WTC11 (cell line): Measurements from ENCODE around the gene IRF3. TPM values are rescaled to one million over a fixed set of nuclear protein-coding genes. Genes with fewer than 3 reads are reported as not detected.
"Not testable (repeated sequence)": the region's sequence is repeated elsewhere in the genome, so short reads cannot be mapped to it uniquely, and the experiment has no call there.

Experiments used
- ATAC-seq: fragments of 200-7000 bp; cut with Tn5 transposase; 2 replicates; pipeline ENCODE4 v1.10.0; 2021; ENCODE audit warnings: mild to moderate bottlenecking, moderate library complexity
- CTCF ChIA-PET: fragments of 300-600 bp; sonication (Branson Sonifier 250); formaldehyde crosslinking; loops from one replicate; lab custom pipeline; 2021; ENCODE audit warnings: antibody characterized with exemption; lab: Charles Lee
- POLR2A ChIA-PET: fragments of 350-600 bp; sonication (Branson Sonifier 250); formaldehyde crosslinking; loops from one replicate; lab custom pipeline; 2021; ENCODE audit warnings: antibody characterized with exemption; lab: Charles Lee
- DNase-seq: peaks from one replicate; pipeline ENCODE4 v3.0.0; 2021; ENCODE audit warnings: low spot score
- H3K27ac Mint-ChIP-seq: 2 replicates; pipeline ENCODE4 v1.8.0; 2021; ENCODE audit warnings: mixed read lengths
- H3K27me3 Mint-ChIP-seq: 2 replicates; pipeline ENCODE4 v1.8.0; 2021; ENCODE audit warnings: low read depth, mild to moderate bottlenecking, moderate library complexity, mixed read lengths
- H3K36me3 Mint-ChIP-seq: 2 replicates; pipeline ENCODE4 v1.8.0; 2021; ENCODE audit warnings: mixed read lengths
- H3K4me1 Mint-ChIP-seq: 2 replicates; pipeline ENCODE4 v1.8.0; 2022; ENCODE audit warnings: mixed read lengths
- H3K4me3 Mint-ChIP-seq: 2 replicates; pipeline ENCODE4 v1.8.0; 2021; ENCODE audit warnings: mild to moderate bottlenecking, moderate library complexity, mixed read lengths
- H3K9me3 Mint-ChIP-seq: 2 replicates; pipeline ENCODE4 v1.8.0; 2021; ENCODE audit warnings: mixed read lengths
- ATF1 ChIP-seq: sonication (generic); formaldehyde crosslinking; IDR thresholded peaks from 2 replicates; pipeline ENCODE4 v1.8.1; 2023; ENCODE audit warnings: mild to moderate bottlenecking, moderate library complexity, missing genetic modification reagents
- ATF3 ChIP-seq: sonication (generic); formaldehyde crosslinking; conservative IDR thresholded peaks from 2 replicates; pipeline ENCODE4 v1.8.1; 2022; ENCODE audit warnings: mild to moderate bottlenecking, missing genetic modification reagents
- CREM ChIP-seq: sonication (generic); formaldehyde crosslinking; IDR thresholded peaks from 2 replicates; pipeline ENCODE4 v1.8.1; 2022; ENCODE audit warnings: mild to moderate bottlenecking, missing genetic modification reagents, moderate library complexity
- ETV6 ChIP-seq: sonication (generic); formaldehyde crosslinking; IDR thresholded peaks from 2 replicates; pipeline ENCODE4 v1.8.1; 2022; ENCODE audit warnings: mild to moderate bottlenecking, missing genetic modification reagents
- FOXJ3 ChIP-seq: sonication (generic); formaldehyde crosslinking; IDR thresholded peaks from 2 replicates; pipeline ENCODE4 v1.9.0; 2021; ENCODE audit warnings: missing genetic modification reagents, mild to moderate bottlenecking, borderline replicate concordance
- FOXP1 ChIP-seq: sonication (generic); formaldehyde crosslinking; IDR thresholded peaks from 2 replicates; pipeline ENCODE4 v1.8.0; 2022; ENCODE audit warnings: missing genetic modification reagents, mild to moderate bottlenecking, moderate library complexity, borderline replicate concordance
- GTF2I ChIP-seq: fragments of 250-450 bp; sonication (Bioruptor Pico); conservative IDR thresholded peaks from 2 replicates; pipeline ENCODE4 v1.4.0; 2021; ENCODE audit warnings: mild to moderate bottlenecking
- JAZF1 ChIP-seq: fragments of 250-450 bp; sonication (Bioruptor Pico); IDR thresholded peaks from 2 replicates; pipeline ENCODE4 v1.9.0; 2021; ENCODE audit warnings: moderate library complexity, mild to moderate bottlenecking, inconsistent platforms
- MYBL2 ChIP-seq: sonication (generic); formaldehyde crosslinking; IDR thresholded peaks from 2 replicates; pipeline ENCODE4 v1.8.1; 2023; ENCODE audit warnings: mild to moderate bottlenecking, moderate library complexity, missing genetic modification reagents
- NFATC4 ChIP-seq: fragments of 250-450 bp; sonication (Bioruptor Pico); IDR thresholded peaks from 2 replicates; pipeline ENCODE4 v1.9.0; 2021; ENCODE audit warnings: mild to moderate bottlenecking
- SOX15 ChIP-seq: fragments of 250-450 bp; sonication (Bioruptor Pico); IDR thresholded peaks from 2 replicates; pipeline ENCODE4 v1.9.0; 2021; ENCODE audit warnings: mild to moderate bottlenecking
- ZNF121 ChIP-seq: sonication (generic); formaldehyde crosslinking; IDR thresholded peaks from 2 replicates; pipeline ENCODE4 v1.8.0; 2023; ENCODE audit warnings: missing genetic modification reagents
- ZNF138 ChIP-seq: sonication (generic); formaldehyde crosslinking; conservative IDR thresholded peaks from 2 replicates; pipeline ENCODE4 v1.8.1; 2022; ENCODE audit warnings: mild to moderate bottlenecking, moderate library complexity, missing genetic modification reagents
- ZNF416 ChIP-seq: fragments of 250-450 bp; sonication (Bioruptor Pico); IDR thresholded peaks from 2 replicates; pipeline ENCODE4 v1.9.0; 2021; ENCODE audit warnings: mild to moderate bottlenecking, inconsistent platforms
- total RNA-seq: library from RNA; stranded (reverse); gene quantifications from 3 replicates; pipeline ENCODE4 v1.2.3, GENCODE V29; 2021
- TF ChIP-seq, protein P1 (sequence below): sonication (generic); formaldehyde crosslinking; IDR thresholded peaks from 2 replicates; pipeline ENCODE4 v1.8.0; 2022; ENCODE audit warnings: missing genetic modification reagents
- TF ChIP-seq, protein P2 (sequence below): fragments of 250-450 bp; sonication (Bioruptor Pico); IDR thresholded peaks from 2 replicates; pipeline ENCODE4 v1.8.0; 2021; ENCODE audit warnings: mild to moderate bottlenecking
- TF ChIP-seq, protein P3 (sequence below): fragments of 250-450 bp; sonication (Bioruptor Pico); conservative IDR thresholded peaks from 2 replicates; pipeline ENCODE4 v1.9.0; 2021; ENCODE audit warnings: mild to moderate bottlenecking
- TF ChIP-seq, protein P4 (sequence below): sonication (generic); formaldehyde crosslinking; IDR thresholded peaks from 2 replicates; pipeline ENCODE4 v1.8.1; 2023; ENCODE audit warnings: mild to moderate bottlenecking, moderate library complexity, missing genetic modification reagents
- TF ChIP-seq, protein P5 (sequence below): sonication (generic); formaldehyde crosslinking; IDR thresholded peaks from 2 replicates; pipeline ENCODE4 v1.8.0; 2023; ENCODE audit warnings: missing genetic modification reagents
- TF ChIP-seq, protein P6 (sequence below): sonication (generic); formaldehyde crosslinking; IDR thresholded peaks from 2 replicates; pipeline ENCODE4 v1.8.1; 2023; ENCODE audit warnings: mild to moderate bottlenecking, missing genetic modification reagents, moderate library complexity

Gene IRF3
- total RNA-seq, 1 experiment from 2014 or later: 165 TPM

GRCh38 chr19:49633273-49633672 is 32.4 kb downstream of the IRF3 start:
- not testable (repeated sequence) for H3K9me3 Mint-ChIP-seq, H3K4me3 Mint-ChIP-seq, H3K27ac Mint-ChIP-seq, H3K36me3 Mint-ChIP-seq, DNase-seq, ATAC-seq
- H3K27me3 Mint-ChIP-seq: peaks cover 22% of the 10 kb centered on the region
- TF ChIP-seq CREM (CRISPR knock-in tag): 0 out of 2 replicates have a peak, but pooled peaks have one; percentile 26
- CTCF ChIA-PET: interaction anchor here (0.5 kb wide), 1 partner anchor 35 kb away, joined by 3 read pairs; no protein-coding TSS in a partner anchor
- H3K4me1 Mint-ChIP-seq: peaks cover 28% of the 10 kb centered on the region
- POLR2A ChIA-PET: interaction anchor here (0.6 kb wide), 1 partner anchor 124 kb away, joined by 3 read pairs; no protein-coding TSS in a partner anchor

DNA sequence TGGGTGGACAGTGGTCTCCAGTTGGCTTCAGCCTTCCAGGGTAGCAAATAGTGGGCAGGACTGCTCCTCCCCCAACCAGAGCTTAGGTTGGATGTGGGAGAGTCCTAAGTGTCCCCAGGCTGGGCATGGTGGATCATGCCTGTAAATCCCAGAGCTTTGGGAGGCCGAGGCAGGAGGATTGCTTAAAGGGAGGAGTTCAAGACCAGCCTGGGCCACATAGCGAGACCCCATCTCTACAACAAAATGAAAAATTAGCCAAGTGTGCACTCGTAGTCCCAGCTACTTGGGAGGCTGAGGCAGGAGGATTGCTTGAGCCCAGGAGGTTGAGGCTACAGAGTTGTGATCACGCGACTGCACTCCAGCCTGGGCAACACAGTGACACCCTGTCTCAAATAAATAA is 33.1 kb downstream of the IRF3 start:
- DNase-seq (no peak), ATAC-seq (no peak)
- TF ChIP-seq ZNF138 (CRISPR knock-in tag): no peak
- TF ChIP-seq ZNF121: peak; percentile 90
- TF ChIP-seq, protein P1, sequence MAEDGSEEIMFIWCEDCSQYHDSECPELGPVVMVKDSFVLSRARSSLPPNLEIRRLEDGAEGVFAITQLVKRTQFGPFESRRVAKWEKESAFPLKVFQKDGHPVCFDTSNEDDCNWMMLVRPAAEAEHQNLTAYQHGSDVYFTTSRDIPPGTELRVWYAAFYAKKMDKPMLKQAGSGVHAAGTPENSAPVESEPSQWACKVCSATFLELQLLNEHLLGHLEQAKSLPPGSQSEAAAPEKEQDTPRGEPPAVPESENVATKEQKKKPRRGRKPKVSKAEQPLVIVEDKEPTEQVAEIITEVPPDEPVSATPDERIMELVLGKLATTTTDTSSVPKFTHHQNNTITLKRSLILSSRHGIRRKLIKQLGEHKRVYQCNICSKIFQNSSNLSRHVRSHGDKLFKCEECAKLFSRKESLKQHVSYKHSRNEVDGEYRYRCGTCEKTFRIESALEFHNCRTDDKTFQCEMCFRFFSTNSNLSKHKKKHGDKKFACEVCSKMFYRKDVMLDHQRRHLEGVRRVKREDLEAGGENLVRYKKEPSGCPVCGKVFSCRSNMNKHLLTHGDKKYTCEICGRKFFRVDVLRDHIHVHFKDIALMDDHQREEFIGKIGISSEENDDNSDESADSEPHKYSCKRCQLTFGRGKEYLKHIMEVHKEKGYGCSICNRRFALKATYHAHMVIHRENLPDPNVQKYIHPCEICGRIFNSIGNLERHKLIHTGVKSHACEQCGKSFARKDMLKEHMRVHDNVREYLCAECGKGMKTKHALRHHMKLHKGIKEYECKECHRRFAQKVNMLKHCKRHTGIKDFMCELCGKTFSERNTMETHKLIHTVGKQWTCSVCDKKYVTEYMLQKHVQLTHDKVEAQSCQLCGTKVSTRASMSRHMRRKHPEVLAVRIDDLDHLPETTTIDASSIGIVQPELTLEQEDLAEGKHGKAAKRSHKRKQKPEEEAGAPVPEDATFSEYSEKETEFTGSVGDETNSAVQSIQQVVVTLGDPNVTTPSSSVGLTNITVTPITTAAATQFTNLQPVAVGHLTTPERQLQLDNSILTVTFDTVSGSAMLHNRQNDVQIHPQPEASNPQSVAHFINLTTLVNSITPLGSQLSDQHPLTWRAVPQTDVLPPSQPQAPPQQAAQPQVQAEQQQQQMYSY: no peak
- TF ChIP-seq, protein P2, sequence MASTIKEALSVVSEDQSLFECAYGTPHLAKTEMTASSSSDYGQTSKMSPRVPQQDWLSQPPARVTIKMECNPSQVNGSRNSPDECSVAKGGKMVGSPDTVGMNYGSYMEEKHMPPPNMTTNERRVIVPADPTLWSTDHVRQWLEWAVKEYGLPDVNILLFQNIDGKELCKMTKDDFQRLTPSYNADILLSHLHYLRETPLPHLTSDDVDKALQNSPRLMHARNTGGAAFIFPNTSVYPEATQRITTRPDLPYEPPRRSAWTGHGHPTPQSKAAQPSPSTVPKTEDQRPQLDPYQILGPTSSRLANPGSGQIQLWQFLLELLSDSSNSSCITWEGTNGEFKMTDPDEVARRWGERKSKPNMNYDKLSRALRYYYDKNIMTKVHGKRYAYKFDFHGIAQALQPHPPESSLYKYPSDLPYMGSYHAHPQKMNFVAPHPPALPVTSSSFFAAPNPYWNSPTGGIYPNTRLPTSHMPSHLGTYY (CRISPR knock-in tag): peak; percentile 66; the same call in 1 of the 2 replicates
- peak; percentile 65; the same call in 1 of the 2 replicates for TF ChIP-seq ZNF416 (CRISPR knock-in tag)
- TF ChIP-seq NFATC4 (CRISPR knock-in tag): no peak
- TF ChIP-seq GTF2I (CRISPR knock-in tag): peak; percentile 40; the same call in 1 of the 2 replicates
- TF ChIP-seq, protein P3, sequence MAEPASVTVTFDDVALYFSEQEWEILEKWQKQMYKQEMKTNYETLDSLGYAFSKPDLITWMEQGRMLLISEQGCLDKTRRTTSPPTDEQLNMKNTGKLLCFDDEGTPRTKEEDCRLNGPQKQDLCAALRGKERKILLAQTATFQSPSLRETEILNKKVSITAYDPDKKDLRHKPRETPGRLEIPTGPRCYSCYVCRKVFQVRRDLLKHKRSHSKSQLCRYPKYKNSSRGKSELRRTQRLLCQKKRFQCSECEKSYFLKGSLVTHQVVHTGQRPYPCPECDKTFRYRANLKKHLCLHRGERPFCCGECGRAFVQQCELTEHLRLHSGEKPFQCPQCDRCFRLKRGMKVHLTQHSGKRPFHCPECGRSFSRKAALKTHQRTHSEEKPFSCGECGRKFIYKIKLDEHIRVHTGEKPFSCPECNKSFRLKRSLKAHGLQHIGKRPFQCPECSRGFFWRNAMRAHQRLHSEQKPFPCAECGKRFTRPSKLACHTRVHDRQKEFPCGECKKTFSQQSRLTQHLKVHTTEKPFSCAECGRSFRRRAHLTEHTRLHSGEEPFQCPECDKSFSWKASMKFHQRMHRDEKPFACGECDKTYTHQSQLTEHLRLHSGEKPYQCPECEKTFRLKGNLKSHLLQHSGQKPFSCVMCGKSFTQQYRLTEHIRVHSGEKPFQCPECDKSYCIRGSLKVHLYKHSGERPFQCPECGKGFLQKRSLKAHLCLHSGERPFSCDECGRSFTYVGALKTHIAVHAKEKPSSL (CRISPR knock-in tag): 0 out of 2 replicates have a peak, but pooled peaks have one; percentile 32
- no peak for TF ChIP-seq ETV6
- no peak for TF ChIP-seq MYBL2 (CRISPR knock-in tag)
- TF ChIP-seq, protein P4, sequence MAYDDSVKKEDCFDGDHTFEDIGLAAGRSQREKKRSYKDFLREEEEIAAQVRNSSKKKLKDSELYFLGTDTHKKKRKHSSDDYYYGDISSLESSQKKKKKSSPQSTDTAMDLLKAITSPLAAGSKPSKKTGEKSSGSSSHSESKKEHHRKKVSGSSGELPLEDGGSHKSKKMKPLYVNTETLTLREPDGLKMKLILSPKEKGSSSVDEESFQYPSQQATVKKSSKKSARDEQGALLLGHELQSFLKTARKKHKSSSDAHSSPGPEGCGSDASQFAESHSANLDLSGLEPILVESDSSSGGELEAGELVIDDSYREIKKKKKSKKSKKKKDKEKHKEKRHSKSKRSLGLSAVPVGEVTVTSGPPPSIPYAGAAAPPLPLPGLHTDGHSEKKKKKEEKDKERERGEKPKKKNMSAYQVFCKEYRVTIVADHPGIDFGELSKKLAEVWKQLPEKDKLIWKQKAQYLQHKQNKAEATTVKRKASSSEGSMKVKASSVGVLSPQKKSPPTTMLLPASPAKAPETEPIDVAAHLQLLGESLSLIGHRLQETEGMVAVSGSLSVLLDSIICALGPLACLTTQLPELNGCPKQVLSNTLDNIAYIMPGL (CRISPR knock-in tag): no peak
- TF ChIP-seq ATF3 (CRISPR knock-in tag): no peak
- no peak for TF ChIP-seq SOX15 (CRISPR knock-in tag)
- TF ChIP-seq FOXP1 (CRISPR knock-in tag): no peak
- TF ChIP-seq, protein P5, sequence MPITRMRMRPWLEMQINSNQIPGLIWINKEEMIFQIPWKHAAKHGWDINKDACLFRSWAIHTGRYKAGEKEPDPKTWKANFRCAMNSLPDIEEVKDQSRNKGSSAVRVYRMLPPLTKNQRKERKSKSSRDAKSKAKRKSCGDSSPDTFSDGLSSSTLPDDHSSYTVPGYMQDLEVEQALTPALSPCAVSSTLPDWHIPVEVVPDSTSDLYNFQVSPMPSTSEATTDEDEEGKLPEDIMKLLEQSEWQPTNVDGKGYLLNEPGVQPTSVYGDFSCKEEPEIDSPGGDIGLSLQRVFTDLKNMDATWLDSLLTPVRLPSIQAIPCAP (CRISPR knock-in tag): no peak
- no peak for TF ChIP-seq ATF1
- no peak for TF ChIP-seq JAZF1 (CRISPR knock-in tag)
- no peak for TF ChIP-seq FOXJ3
- TF ChIP-seq, protein P6, sequence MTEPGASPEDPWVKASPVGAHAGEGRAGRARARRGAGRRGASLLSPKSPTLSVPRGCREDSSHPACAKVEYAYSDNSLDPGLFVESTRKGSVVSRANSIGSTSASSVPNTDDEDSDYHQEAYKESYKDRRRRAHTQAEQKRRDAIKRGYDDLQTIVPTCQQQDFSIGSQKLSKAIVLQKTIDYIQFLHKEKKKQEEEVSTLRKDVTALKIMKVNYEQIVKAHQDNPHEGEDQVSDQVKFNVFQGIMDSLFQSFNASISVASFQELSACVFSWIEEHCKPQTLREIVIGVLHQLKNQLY (CRISPR knock-in tag): no peak
- no peaks in the 10 kb centered on the region for H3K9me3 Mint-ChIP-seq
- peaks cover 23% of the 10 kb centered on the region for H3K4me1 Mint-ChIP-seq
- peaks cover 5% of the 10 kb centered on the region; the same call in 1 of the 2 replicates for H3K36me3 Mint-ChIP-seq
- no peak overlapping the region for H3K27ac Mint-ChIP-seq
- peaks cover 19% of the 10 kb centered on the region for H3K27me3 Mint-ChIP-seq
- CTCF ChIA-PET: interaction anchor here (0.5 kb wide), 1 partner anchor 34 kb away, joined by 3 read pairs; no protein-coding TSS in a partner anchor
- H3K4me3 Mint-ChIP-seq: no peak overlapping the region
- POLR2A ChIA-PET: interaction anchor here (1.2 kb wide), 1 partner anchor 44 kb away, joined by 3 read pairs; no protein-coding TSS in a partner anchor
